ENCODE results near the gene PON2.
"Not testable (repeated sequence)": the region's sequence is repeated elsewhere in the genome, so short reads cannot be mapped to it uniquely, and the experiment has no call there.

Gene PON2

GRCh38 chr7:95434557-95435421, at the start of gene PON2:
TSS of gene PON2 (minus strand) at chr7:95435028. CDS start at chr7:95434951, 77 bp downstream.
- DNase-seq = peak; percentile 35

GRCh38 chr7:95482424-95482823, 47.6 kb upstream of the PON2 start:
- no peak for DNase-seq

- no peak for DNase-seq
Measured at GRCh38 chr7:95481271-95482165, 46.7 kb upstream of the PON2 start.

- DNase-seq = no peak
Measured at GRCh38 chr7:95479992-95480624, 45.3 kb upstream of the PON2 start.

GRCh38 chr7:95478272-95479037, 43.6 kb upstream of the PON2 start:
- no peak for DNase-seq

GRCh38 chr7:95476904-95477594, 42.2 kb upstream of the PON2 start:
- peak; percentile 57 for DNase-seq

- no peak for DNase-seq
Measured at GRCh38 chr7:95476072-95476847, 41.4 kb upstream of the PON2 start.

GRCh38 chr7:95473276-95473985, 38.6 kb upstream of the PON2 start:
- no peak for DNase-seq

GRCh38 chr7:95472581-95473161, 37.8 kb upstream of the PON2 start:
- DNase-seq = peak; percentile 36

- DNase-seq = no peak
Measured at GRCh38 chr7:95471071-95471470, 36.2 kb upstream of the PON2 start.

- no peak for DNase-seq
Measured at GRCh38 chr7:95470452-95470851, 35.6 kb upstream of the PON2 start.

GRCh38 chr7:95469848-95470247, 35.0 kb upstream of the PON2 start:
- DNase-seq = no peak

GRCh38 chr7:95469187-95469586, 34.4 kb upstream of the PON2 start:
- no peak for DNase-seq

GRCh38 chr7:95467912-95468607, 33.2 kb upstream of the PON2 start:
- DNase-seq = no peak

GRCh38 chr7:95460653-95461052, 25.8 kb upstream of the PON2 start:
- not testable (repeated sequence) for DNase-seq

GRCh38 chr7:95457947-95458346, 23.1 kb upstream of the PON2 start:
- no peak for DNase-seq

GRCh38 chr7:95454438-95455045, 19.7 kb upstream of the PON2 start:
- no peak for DNase-seq

GRCh38 chr7:95446618-95447017, 11.8 kb upstream of the PON2 start:
- DNase-seq = no peak

GRCh38 chr7:95444796-95445195, 10.0 kb upstream of the PON2 start:
- no peak for DNase-seq
